ENCODE measurements around the gene DOCK10.

DNA sequence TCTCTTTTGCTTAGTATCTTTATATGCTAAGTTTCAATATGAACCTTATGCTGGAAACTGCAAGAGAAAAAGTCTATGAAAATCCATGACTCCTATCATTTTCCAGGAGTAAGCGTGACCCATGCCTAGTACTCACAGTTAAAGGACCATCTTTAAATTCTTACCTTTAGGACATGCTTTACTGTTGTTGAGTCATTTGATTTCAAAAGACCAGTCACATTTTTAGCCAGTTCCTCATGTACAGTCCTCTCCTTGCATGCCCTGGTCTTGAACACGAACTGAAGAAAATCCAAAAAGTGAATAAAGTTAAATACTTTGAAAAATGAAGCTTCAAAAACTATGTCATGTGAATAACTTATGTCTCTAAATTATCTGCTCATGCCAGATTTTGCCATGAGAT is 208.3 kb downstream of the DOCK10 start:
- TF ChIP-seq, protein P1, sequence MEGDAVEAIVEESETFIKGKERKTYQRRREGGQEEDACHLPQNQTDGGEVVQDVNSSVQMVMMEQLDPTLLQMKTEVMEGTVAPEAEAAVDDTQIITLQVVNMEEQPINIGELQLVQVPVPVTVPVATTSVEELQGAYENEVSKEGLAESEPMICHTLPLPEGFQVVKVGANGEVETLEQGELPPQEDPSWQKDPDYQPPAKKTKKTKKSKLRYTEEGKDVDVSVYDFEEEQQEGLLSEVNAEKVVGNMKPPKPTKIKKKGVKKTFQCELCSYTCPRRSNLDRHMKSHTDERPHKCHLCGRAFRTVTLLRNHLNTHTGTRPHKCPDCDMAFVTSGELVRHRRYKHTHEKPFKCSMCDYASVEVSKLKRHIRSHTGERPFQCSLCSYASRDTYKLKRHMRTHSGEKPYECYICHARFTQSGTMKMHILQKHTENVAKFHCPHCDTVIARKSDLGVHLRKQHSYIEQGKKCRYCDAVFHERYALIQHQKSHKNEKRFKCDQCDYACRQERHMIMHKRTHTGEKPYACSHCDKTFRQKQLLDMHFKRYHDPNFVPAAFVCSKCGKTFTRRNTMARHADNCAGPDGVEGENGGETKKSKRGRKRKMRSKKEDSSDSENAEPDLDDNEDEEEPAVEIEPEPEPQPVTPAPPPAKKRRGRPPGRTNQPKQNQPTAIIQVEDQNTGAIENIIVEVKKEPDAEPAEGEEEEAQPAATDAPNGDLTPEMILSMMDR (optimal IDR thresholded peaks at IDR 0.05 in 1 of 3, IDR thresholded peaks at IDR 0.05 in 1 of 3, conservative IDR thresholded peaks at IDR 0.05 in 1 of 3; ENCODE audit: extremely low read depth in 1 of 3, insufficient read depth in 2 of 3, low read length in 3 of 3) = no peak
- TF ChIP-seq EZH2 (IDR thresholded peaks at IDR 0.05; ENCODE audit: low read length) = no peak
